ENCODE measurements around the gene LY6G6F.

GRCh38 chr6:31737991-31738979, 31.6 kb downstream of the LY6G6F start:
- TF ChIP-seq EP300 (IDR thresholded peaks at IDR 0.05; ENCODE audit: borderline replicate concordance in 1 of 2, low read depth in 1 of 2, low read length in 1 of 2) (no peak), CHD2 (IDR thresholded peaks at IDR 0.05; ENCODE audit: low read length, partially characterized antibody) (no peak), GABPA (IDR thresholded peaks at IDR 0.05; ENCODE audit: low read depth) (no peak), RAD21 (IDR thresholded peaks at IDR 0.05; ENCODE audit: low read length) (peak; percentile 39; the same call in 1 of the 2 replicates), SIN3A (IDR thresholded peaks at IDR 0.05; ENCODE audit: borderline replicate concordance, low read depth, low read length) (no peak), MXI1 (IDR thresholded peaks at IDR 0.05; ENCODE audit: low read depth, low read length) (no peak), CTCF (IDR thresholded peaks at IDR 0.05) (peak; percentile 55), YY1 (IDR thresholded peaks at IDR 0.05; ENCODE audit: low read depth) (no peak), EZH2phosphoT487 (IDR thresholded peaks at IDR 0.05; ENCODE audit: borderline replicate concordance, low read depth) (no peak), TAF1 (IDR thresholded peaks at IDR 0.05; ENCODE audit: borderline replicate concordance, low read depth, low read length) (0 out of 2 replicates have a peak, but pooled peaks have one; percentile 5)
- TF ChIP-seq, protein P1, sequence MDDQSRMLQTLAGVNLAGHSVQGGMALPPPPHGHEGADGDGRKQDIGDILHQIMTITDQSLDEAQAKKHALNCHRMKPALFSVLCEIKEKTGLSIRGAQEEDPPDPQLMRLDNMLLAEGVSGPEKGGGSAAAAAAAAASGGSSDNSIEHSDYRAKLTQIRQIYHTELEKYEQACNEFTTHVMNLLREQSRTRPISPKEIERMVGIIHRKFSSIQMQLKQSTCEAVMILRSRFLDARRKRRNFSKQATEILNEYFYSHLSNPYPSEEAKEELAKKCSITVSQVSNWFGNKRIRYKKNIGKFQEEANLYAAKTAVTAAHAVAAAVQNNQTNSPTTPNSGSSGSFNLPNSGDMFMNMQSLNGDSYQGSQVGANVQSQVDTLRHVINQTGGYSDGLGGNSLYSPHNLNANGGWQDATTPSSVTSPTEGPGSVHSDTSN (IDR thresholded peaks at IDR 0.05), result no peak
- TF ChIP-seq, protein P2, sequence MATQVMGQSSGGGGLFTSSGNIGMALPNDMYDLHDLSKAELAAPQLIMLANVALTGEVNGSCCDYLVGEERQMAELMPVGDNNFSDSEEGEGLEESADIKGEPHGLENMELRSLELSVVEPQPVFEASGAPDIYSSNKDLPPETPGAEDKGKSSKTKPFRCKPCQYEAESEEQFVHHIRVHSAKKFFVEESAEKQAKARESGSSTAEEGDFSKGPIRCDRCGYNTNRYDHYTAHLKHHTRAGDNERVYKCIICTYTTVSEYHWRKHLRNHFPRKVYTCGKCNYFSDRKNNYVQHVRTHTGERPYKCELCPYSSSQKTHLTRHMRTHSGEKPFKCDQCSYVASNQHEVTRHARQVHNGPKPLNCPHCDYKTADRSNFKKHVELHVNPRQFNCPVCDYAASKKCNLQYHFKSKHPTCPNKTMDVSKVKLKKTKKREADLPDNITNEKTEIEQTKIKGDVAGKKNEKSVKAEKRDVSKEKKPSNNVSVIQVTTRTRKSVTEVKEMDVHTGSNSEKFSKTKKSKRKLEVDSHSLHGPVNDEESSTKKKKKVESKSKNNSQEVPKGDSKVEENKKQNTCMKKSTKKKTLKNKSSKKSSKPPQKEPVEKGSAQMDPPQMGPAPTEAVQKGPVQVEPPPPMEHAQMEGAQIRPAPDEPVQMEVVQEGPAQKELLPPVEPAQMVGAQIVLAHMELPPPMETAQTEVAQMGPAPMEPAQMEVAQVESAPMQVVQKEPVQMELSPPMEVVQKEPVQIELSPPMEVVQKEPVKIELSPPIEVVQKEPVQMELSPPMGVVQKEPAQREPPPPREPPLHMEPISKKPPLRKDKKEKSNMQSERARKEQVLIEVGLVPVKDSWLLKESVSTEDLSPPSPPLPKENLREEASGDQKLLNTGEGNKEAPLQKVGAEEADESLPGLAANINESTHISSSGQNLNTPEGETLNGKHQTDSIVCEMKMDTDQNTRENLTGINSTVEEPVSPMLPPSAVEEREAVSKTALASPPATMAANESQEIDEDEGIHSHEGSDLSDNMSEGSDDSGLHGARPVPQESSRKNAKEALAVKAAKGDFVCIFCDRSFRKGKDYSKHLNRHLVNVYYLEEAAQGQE (IDR thresholded peaks at IDR 0.05; ENCODE audit: low read depth, low read length), result no peak
